WTC11 (cell line): ENCODE measurements around the gene PHF14. TPM values are rescaled to one million over a fixed set of nuclear protein-coding genes. Genes with fewer than 3 reads are reported as not detected.

Experiments used
- ATAC-seq: fragments of 200-7000 bp; cut with Tn5 transposase; 2 replicates; pipeline ENCODE4 v1.10.0; 2021; ENCODE audit warnings: mild to moderate bottlenecking, moderate library complexity
- CTCF ChIA-PET: fragments of 300-600 bp; sonication (Branson Sonifier 250); formaldehyde crosslinking; loops from one replicate; lab custom pipeline; 2021; ENCODE audit warnings: antibody characterized with exemption; lab: Charles Lee
- POLR2A ChIA-PET: fragments of 350-600 bp; sonication (Branson Sonifier 250); formaldehyde crosslinking; loops from one replicate; lab custom pipeline; 2021; ENCODE audit warnings: antibody characterized with exemption; lab: Charles Lee
- DNase-seq: peaks from one replicate; pipeline ENCODE4 v3.0.0; 2021; ENCODE audit warnings: low spot score
- H3K27ac Mint-ChIP-seq: 2 replicates; pipeline ENCODE4 v1.8.0; 2021; ENCODE audit warnings: mixed read lengths
- H3K27me3 Mint-ChIP-seq: 2 replicates; pipeline ENCODE4 v1.8.0; 2021; ENCODE audit warnings: low read depth, mild to moderate bottlenecking, moderate library complexity, mixed read lengths
- H3K36me3 Mint-ChIP-seq: 2 replicates; pipeline ENCODE4 v1.8.0; 2021; ENCODE audit warnings: mixed read lengths
- H3K4me1 Mint-ChIP-seq: 2 replicates; pipeline ENCODE4 v1.8.0; 2022; ENCODE audit warnings: mixed read lengths
- H3K4me3 Mint-ChIP-seq: 2 replicates; pipeline ENCODE4 v1.8.0; 2021; ENCODE audit warnings: mild to moderate bottlenecking, moderate library complexity, mixed read lengths
- H3K9me3 Mint-ChIP-seq: 2 replicates; pipeline ENCODE4 v1.8.0; 2021; ENCODE audit warnings: mixed read lengths
- ATF1 ChIP-seq: sonication (generic); formaldehyde crosslinking; IDR thresholded peaks from 2 replicates; pipeline ENCODE4 v1.8.1; 2023; ENCODE audit warnings: mild to moderate bottlenecking, moderate library complexity, missing genetic modification reagents
- FOXJ3 ChIP-seq: sonication (generic); formaldehyde crosslinking; IDR thresholded peaks from 2 replicates; pipeline ENCODE4 v1.9.0; 2021; ENCODE audit warnings: missing genetic modification reagents, mild to moderate bottlenecking, borderline replicate concordance
- GRHL2 ChIP-seq: fragments of 250-450 bp; sonication (Bioruptor Pico); IDR thresholded peaks from 2 replicates; pipeline ENCODE4 v1.8.0; 2022; ENCODE audit warnings: mild to moderate bottlenecking, moderate library complexity; ENCODE audit not compliant: insufficient replicate concordance, severe bottlenecking
- HMGA2 ChIP-seq: fragments of 250-450 bp; sonication (Bioruptor Pico); IDR thresholded peaks from 2 replicates; pipeline ENCODE4 v1.4.0; 2021; ENCODE audit warnings: mild to moderate bottlenecking, moderate library complexity
- JUN ChIP-seq: sonication (generic); formaldehyde crosslinking; IDR thresholded peaks from 2 replicates; pipeline ENCODE4 v1.8.0; 2023; ENCODE audit warnings: mild to moderate bottlenecking, missing genetic modification reagents
- MXD4 ChIP-seq: fragments of 250-450 bp; sonication (Bioruptor Pico); IDR thresholded peaks from 2 replicates; pipeline ENCODE4 v1.8.0; 2021; ENCODE audit warnings: mild to moderate bottlenecking, moderate library complexity, borderline replicate concordance
- MYBL2 ChIP-seq: sonication (generic); formaldehyde crosslinking; IDR thresholded peaks from 2 replicates; pipeline ENCODE4 v1.8.1; 2023; ENCODE audit warnings: mild to moderate bottlenecking, moderate library complexity, missing genetic modification reagents
- NFYB ChIP-seq: sonication (generic); formaldehyde crosslinking; conservative IDR thresholded peaks from 2 replicates; pipeline ENCODE4 v1.8.0; 2022; ENCODE audit warnings: low read depth, missing genetic modification reagents
- NR3C1 ChIP-seq: sonication (generic); formaldehyde crosslinking; conservative IDR thresholded peaks from 2 replicates; pipeline ENCODE4 v1.8.1; 2023; ENCODE audit warnings: low read depth, mild to moderate bottlenecking, missing genetic modification reagents
- PRRX2 ChIP-seq: fragments of 250-450 bp; sonication (Bioruptor Pico); IDR thresholded peaks from 2 replicates; pipeline ENCODE4 v1.8.0; 2021; ENCODE audit warnings: mild to moderate bottlenecking
- RORB ChIP-seq: fragments of 250-450 bp; sonication (Bioruptor Pico); IDR thresholded peaks from 2 replicates; pipeline ENCODE4 v1.9.0; 2021; ENCODE audit warnings: mild to moderate bottlenecking
- SMAD3 ChIP-seq: sonication (generic); formaldehyde crosslinking; IDR thresholded peaks from 2 replicates; pipeline ENCODE4 v1.8.0; 2022; ENCODE audit warnings: missing genetic modification reagents, mild to moderate bottlenecking, borderline replicate concordance
- TCF7 ChIP-seq: sonication (generic); formaldehyde crosslinking; IDR thresholded peaks from 2 replicates; pipeline ENCODE4 v1.8.0; 2022; ENCODE audit warnings: mild to moderate bottlenecking, low read depth, missing genetic modification reagents, moderate library complexity
- TP53 ChIP-seq: sonication (generic); formaldehyde crosslinking; IDR thresholded peaks from 2 replicates; pipeline ENCODE4 v1.8.1; 2023; ENCODE audit warnings: mild to moderate bottlenecking, missing genetic modification reagents
- ZNF121 ChIP-seq: sonication (generic); formaldehyde crosslinking; IDR thresholded peaks from 2 replicates; pipeline ENCODE4 v1.8.0; 2023; ENCODE audit warnings: missing genetic modification reagents
- ZNF416 ChIP-seq: fragments of 250-450 bp; sonication (Bioruptor Pico); IDR thresholded peaks from 2 replicates; pipeline ENCODE4 v1.9.0; 2021; ENCODE audit warnings: mild to moderate bottlenecking, inconsistent platforms
- ZNF671 ChIP-seq: fragments of 250-450 bp; sonication (Bioruptor Pico); IDR thresholded peaks from 2 replicates; pipeline ENCODE4 v1.8.0; 2021; ENCODE audit warnings: mild to moderate bottlenecking
- total RNA-seq: library from RNA; stranded (reverse); gene quantifications from 3 replicates; pipeline ENCODE4 v1.2.3, GENCODE V29; 2021
- TF ChIP-seq, protein P1 (sequence below): sonication (generic); formaldehyde crosslinking; IDR thresholded peaks from 2 replicates; pipeline ENCODE4 v1.8.1; 2023; ENCODE audit warnings: mild to moderate bottlenecking, missing genetic modification reagents, moderate library complexity
- TF ChIP-seq, protein P2 (sequence below): sonication (generic); formaldehyde crosslinking; IDR thresholded peaks from 2 replicates; pipeline ENCODE4 v1.8.1; 2022; ENCODE audit warnings: low read depth, mild to moderate bottlenecking, moderate library complexity, missing genetic modification reagents, borderline replicate concordance
- TF ChIP-seq, protein P3 (sequence below): sonication (generic); formaldehyde crosslinking; IDR thresholded peaks from 2 replicates; pipeline ENCODE4 v1.8.1; 2022; ENCODE audit warnings: mild to moderate bottlenecking, moderate library complexity, missing genetic modification reagents
- TF ChIP-seq, protein P4 (sequence below): sonication (generic); formaldehyde crosslinking; IDR thresholded peaks from 2 replicates; pipeline ENCODE4 v1.8.1; 2022; ENCODE audit warnings: missing genetic modification reagents, borderline replicate concordance
- TF ChIP-seq, protein P5 (sequence below): fragments of 250-450 bp; sonication (Bioruptor Pico); IDR thresholded peaks from 2 replicates; pipeline ENCODE4 v2.1.2; 2022; ENCODE audit warnings: mild to moderate bottlenecking, moderate library complexity

Gene PHF14
- total RNA-seq, 1 experiment from 2014 or later, result 47.7 TPM

DNA sequence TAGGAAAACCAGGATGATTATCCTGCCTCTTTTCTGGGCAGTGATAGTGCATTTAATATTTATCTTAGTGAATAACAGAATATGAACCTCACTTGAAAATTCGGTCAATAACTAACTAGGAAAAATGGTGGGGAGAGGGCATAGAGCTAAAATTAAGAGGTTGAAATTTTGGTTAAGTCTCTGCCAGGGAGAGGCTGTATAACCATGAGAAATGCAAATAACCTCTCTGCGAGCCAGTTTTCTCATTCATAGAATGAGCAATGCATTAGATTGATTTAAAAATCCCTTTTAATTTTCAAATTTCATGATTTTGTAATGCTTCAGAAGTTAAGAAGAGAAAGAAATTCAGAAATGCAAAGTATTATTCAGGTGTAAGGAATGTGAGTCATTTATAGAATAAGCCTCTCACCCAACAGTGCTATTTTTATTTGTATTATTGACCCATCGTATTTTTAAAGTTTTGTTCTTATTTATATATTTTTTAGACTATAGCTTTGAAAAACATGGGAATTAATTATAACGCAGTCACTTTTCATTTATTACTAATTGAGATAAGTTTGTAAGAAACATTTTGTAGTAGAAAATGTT is 104.7 kb downstream of the PHF14 start (continued):
- TF ChIP-seq NFYB (CRISPR knock-in tag) (no peak), ZNF416 (CRISPR knock-in tag) (no peak), TCF7 (CRISPR knock-in tag) (no peak), MYBL2 (CRISPR knock-in tag) (no peak)
- TF ChIP-seq, protein P1, sequence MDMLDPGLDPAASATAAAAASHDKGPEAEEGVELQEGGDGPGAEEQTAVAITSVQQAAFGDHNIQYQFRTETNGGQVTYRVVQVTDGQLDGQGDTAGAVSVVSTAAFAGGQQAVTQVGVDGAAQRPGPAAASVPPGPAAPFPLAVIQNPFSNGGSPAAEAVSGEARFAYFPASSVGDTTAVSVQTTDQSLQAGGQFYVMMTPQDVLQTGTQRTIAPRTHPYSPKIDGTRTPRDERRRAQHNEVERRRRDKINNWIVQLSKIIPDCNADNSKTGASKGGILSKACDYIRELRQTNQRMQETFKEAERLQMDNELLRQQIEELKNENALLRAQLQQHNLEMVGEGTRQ (CRISPR knock-in tag), result no peak

DNA sequence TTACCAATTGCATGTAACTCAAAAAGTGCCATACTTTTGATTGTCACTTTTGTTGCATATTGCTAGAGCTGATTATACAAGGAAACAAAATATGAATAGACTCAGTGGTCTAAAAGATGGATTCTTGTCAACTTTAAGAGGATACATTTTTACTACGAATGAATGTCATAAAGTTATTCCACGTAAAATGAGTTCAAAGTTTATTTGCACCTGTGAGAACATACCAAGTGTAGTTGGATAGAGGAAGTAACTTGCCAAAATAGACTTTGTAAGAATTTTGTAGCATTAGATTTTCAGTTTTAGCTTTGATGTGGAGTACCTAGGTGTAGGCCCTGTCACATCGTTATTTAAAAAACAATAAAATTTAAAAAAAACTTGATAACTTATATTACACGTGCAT is 106.2 kb downstream of the PHF14 start:
- Mint-ChIP-seq H3K4me3 (no peak overlapping the region), H3K9me3 (peaks cover 18% of the 10 kb centered on the region), H3K36me3 (peaks cover 24% of the 10 kb centered on the region), H3K27ac (no peak overlapping the region), H3K27me3 (no peaks in the 10 kb centered on the region), H3K4me1 (peaks cover 14% of the 10 kb centered on the region)
- CTCF ChIA-PET, result no interaction called here
- ATAC-seq (no peak), DNase-seq (no peak)
- POLR2A ChIA-PET, result no interaction called here
- no peak for TF ChIP-seq NR3C1 (CRISPR knock-in tag)
- TF ChIP-seq ZNF121 (CRISPR knock-in tag), result no peak
- no peak for TF ChIP-seq PRRX2 (CRISPR knock-in tag)
- no peak for TF ChIP-seq RORB (CRISPR knock-in tag)
- TF ChIP-seq GRHL2 (CRISPR knock-in tag), result no peak
- TF ChIP-seq, protein P1 (CRISPR knock-in tag), result no peak
- TF ChIP-seq, protein P2, sequence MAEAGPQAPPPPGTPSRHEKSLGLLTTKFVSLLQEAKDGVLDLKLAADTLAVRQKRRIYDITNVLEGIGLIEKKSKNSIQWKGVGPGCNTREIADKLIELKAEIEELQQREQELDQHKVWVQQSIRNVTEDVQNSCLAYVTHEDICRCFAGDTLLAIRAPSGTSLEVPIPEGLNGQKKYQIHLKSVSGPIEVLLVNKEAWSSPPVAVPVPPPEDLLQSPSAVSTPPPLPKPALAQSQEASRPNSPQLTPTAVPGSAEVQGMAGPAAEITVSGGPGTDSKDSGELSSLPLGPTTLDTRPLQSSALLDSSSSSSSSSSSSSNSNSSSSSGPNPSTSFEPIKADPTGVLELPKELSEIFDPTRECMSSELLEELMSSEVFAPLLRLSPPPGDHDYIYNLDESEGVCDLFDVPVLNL (CRISPR knock-in tag), result no peak
- TF ChIP-seq HMGA2 (CRISPR knock-in tag), result no peak
- TF ChIP-seq, protein P3, sequence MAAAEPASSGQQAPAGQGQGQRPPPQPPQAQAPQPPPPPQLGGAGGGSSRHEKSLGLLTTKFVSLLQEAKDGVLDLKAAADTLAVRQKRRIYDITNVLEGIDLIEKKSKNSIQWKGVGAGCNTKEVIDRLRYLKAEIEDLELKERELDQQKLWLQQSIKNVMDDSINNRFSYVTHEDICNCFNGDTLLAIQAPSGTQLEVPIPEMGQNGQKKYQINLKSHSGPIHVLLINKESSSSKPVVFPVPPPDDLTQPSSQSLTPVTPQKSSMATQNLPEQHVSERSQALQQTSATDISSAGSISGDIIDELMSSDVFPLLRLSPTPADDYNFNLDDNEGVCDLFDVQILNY (CRISPR knock-in tag), result no peak
- TF ChIP-seq, protein P4, sequence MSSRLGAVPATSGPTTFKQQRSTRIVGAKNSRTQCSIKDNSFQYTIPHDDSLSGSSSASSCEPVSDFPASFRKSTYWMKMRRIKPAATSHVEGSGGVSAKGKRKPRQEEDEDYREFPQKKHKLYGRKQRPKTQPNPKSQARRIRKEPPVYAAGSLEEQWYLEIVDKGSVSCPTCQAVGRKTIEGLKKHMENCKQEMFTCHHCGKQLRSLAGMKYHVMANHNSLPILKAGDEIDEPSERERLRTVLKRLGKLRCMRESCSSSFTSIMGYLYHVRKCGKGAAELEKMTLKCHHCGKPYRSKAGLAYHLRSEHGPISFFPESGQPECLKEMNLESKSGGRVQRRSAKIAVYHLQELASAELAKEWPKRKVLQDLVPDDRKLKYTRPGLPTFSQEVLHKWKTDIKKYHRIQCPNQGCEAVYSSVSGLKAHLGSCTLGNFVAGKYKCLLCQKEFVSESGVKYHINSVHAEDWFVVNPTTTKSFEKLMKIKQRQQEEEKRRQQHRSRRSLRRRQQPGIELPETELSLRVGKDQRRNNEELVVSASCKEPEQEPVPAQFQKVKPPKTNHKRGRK (CRISPR knock-in tag), result no peak
- no peak for TF ChIP-seq JUN (CRISPR knock-in tag)
- no peak for TF ChIP-seq SMAD3 (CRISPR knock-in tag)
- no peak for TF ChIP-seq ZNF671 (CRISPR knock-in tag)
- TF ChIP-seq TP53 (CRISPR knock-in tag), result no peak
- no peak for TF ChIP-seq FOXJ3 (CRISPR knock-in tag)

DNA sequence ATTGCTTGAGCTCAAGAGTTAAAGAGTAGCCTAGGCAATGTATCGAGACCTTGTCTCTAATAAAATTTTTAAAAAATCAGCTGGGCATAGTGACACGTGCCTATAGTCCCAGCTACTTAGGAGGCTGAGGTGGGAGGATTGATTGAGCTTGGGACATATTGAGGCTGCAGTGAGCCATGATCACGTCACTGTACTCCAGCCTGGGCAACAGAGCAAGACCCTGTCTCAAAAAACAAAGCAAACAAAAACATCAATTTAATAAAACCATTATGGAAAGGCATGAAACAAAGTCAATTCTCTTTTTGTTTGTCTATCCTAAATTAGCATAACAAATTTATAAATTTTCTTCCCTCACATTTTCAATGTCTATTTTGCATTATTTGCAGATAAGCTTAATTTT is 108.4 kb downstream of the PHF14 start:
- DNase-seq (no peak), ATAC-seq (no peak)
- ChIA-PET CTCF (no interaction called here), POLR2A (interaction anchor here (1.0 kb wide), 1 partner anchor 13 kb away, joined by 3 read pairs; no protein-coding TSS in a partner anchor)
- Mint-ChIP-seq H3K9me3 (peaks cover 18% of the 10 kb centered on the region), H3K4me3 (no peak overlapping the region), H3K27me3 (no peaks in the 10 kb centered on the region), H3K27ac (peak overlapping the region; percentile 92), H3K36me3 (peaks cover 23% of the 10 kb centered on the region), H3K4me1 (peaks cover 14% of the 10 kb centered on the region)
- TF ChIP-seq ZNF121 (CRISPR knock-in tag) (peak; percentile 96), ATF1 (CRISPR knock-in tag) (no peak), JUN (CRISPR knock-in tag) (no peak), MXD4 (no peak)
- TF ChIP-seq, protein P5, sequence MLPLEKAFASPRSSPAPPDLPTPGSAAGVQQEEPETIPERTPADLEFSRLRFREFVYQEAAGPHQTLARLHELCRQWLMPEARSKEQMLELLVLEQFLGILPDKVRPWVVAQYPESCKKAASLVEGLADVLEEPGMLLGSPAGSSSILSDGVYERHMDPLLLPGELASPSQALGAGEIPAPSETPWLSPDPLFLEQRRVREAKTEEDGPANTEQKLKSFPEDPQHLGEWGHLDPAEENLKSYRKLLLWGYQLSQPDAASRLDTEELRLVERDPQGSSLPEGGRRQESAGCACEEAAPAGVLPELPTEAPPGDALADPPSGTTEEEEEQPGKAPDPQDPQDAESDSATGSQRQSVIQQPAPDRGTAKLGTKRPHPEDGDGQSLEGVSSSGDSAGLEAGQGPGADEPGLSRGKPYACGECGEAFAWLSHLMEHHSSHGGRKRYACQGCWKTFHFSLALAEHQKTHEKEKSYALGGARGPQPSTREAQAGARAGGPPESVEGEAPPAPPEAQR (CRISPR knock-in tag), result no peak
